H1 (cell line): Measurements from ENCODE around the gene RAMP1.

Experiments
- CTCF ChIP-seq, 3 experiments: IDR thresholded peaks; 1 replicate in 2 of 3; 2 replicates in 1 of 3; pipeline versions ENCODE4 v1.5.1 to v1.6.1; 2011; ENCODE audit warnings: low read length in 3 of 3, mild to moderate bottlenecking in 3 of 3, inconsistent platforms in 2 of 3, low read depth in 1 of 3, moderate library complexity in 1 of 3; ENCODE audit not compliant: insufficient read depth in 1 of 3; ENCODE audit errors: control extremely low read depth in 1 of 3
- EP300 ChIP-seq, 2 experiments: IDR thresholded peaks; 1 replicate in 1 of 2; 2 replicates in 1 of 2; pipeline ENCODE4 v1.6.1; 2011 to 2012; ENCODE audit warnings: low read depth in 2 of 2, low read length in 2 of 2, mild to moderate bottlenecking in 2 of 2, borderline replicate concordance in 1 of 2, inconsistent platforms in 1 of 2, moderate library complexity in 1 of 2
- EZH2 ChIP-seq: fragments of 200-600 bp; sonication (generic); IDR thresholded peaks from 2 replicates; pipeline ENCODE4 v1.7.1; 2012; ENCODE audit warnings: low read depth, mild to moderate bottlenecking, moderate library complexity, low read length, inconsistent platforms; ENCODE audit not compliant: severe bottlenecking
- KDM1A ChIP-seq: fragments of 200-600, 300-600 bp; sonication (generic); IDR thresholded peaks from 2 replicates; pipeline ENCODE4 v1.7.1; 2016; ENCODE audit warnings: mild to moderate bottlenecking, low read length, borderline replicate concordance
- POLR2A ChIP-seq, 2 experiments: IDR thresholded peaks; 1 replicate in 1 of 2; 2 replicates in 1 of 2; pipeline ENCODE4 v1.6.1; 2011; ENCODE audit warnings: low read depth in 2 of 2, low read length in 2 of 2, mild to moderate bottlenecking in 2 of 2; ENCODE audit errors: control extremely low read depth in 1 of 2
- POLR2AphosphoS5 ChIP-seq: IDR thresholded peaks from 2 replicates; pipeline ENCODE4 v1.6.1; 2011; ENCODE audit warnings: low read depth, low read length
- ZNF274 ChIP-seq: IDR thresholded peaks from 2 replicates; pipeline ENCODE4 v1.7.0; 2012; ENCODE audit warnings: low read length, borderline replicate concordance; ENCODE audit errors: extremely low read depth

GRCh38 chr2:237876061-237876526 is 16.7 kb downstream of the RAMP1 start:
- TF ChIP-seq CTCF (IDR thresholded peaks at IDR 0.05; ENCODE audit: control extremely low read depth in 1 of 3, insufficient read depth in 1 of 3, low read depth in 1 of 3, low read length in 3 of 3) = no peak
- no peak for TF ChIP-seq KDM1A
- no peak for TF ChIP-seq EP300 (IDR thresholded peaks at IDR 0.05; ENCODE audit: borderline replicate concordance in 1 of 2, low read depth in 2 of 2, low read length in 2 of 2)
- no peak for TF ChIP-seq ZNF274
- no peak for TF ChIP-seq EZH2
- TF ChIP-seq POLR2A (IDR thresholded peaks at IDR 0.05; ENCODE audit: control extremely low read depth in 1 of 2, low read depth in 2 of 2, low read length in 2 of 2) = no peak
- no peak for TF ChIP-seq POLR2AphosphoS5
